ENCODE measurements around the gene ZNF408.

The ZNF408 gene

GRCh38 chr11:46672381-46672839 is 28.4 kb upstream of the ZNF408 start:
- Histone ChIP-seq H3K4me3 (ENCODE audit: insufficient read depth, low read length, poor library complexity, severe bottlenecking) (no peak overlapping the region), H3K4me2 (ENCODE audit: low read depth, low read length, poor library complexity, severe bottlenecking) (no peak overlapping the region), H4K20me1 (ENCODE audit: low read depth, low read length) (no peaks in the 10 kb centered on the region), H3K36me3 (ENCODE audit: low read length) (no peaks in the 10 kb centered on the region), H3K9me3 (ENCODE audit: insufficient read depth, low read length) (no peaks in the 10 kb centered on the region), H3K79me2 (ENCODE audit: insufficient read depth, low read length) (no peaks in the 10 kb centered on the region), H3K27me3 (ENCODE audit: low read length) (no peaks in the 10 kb centered on the region), H3K27ac (ENCODE audit: low read depth, low read length) (no peak overlapping the region), H2AFZ (ENCODE audit: low read depth, low read length, severe bottlenecking) (no peak overlapping the region), H3F3A (ENCODE audit: insufficient read depth) (no peaks in the 10 kb centered on the region), H3K9ac (ENCODE audit: low read length) (no peak overlapping the region), H3K9me2 (replicated peaks; ENCODE audit: insufficient read depth, low read length) (no peaks in the 10 kb centered on the region)
- no peak for TF ChIP-seq EZH2phosphoT487 (conservative IDR thresholded peaks at IDR 0.05; ENCODE audit: low read length)
- no peak for TF ChIP-seq CTCF (IDR thresholded peaks at IDR 0.05; ENCODE audit: insufficient read depth, low read length, poor library complexity, severe bottlenecking)

- no peak for TF ChIP-seq CTCF (IDR thresholded peaks at IDR 0.05; ENCODE audit: insufficient read depth, low read length, poor library complexity, severe bottlenecking)
- TF ChIP-seq EZH2phosphoT487 (conservative IDR thresholded peaks at IDR 0.05; ENCODE audit: low read length): no peak
- H3K36me3 ChIP-seq (ENCODE audit: low read length): no peaks in the 10 kb centered on the region
- no peaks in the 10 kb centered on the region for H3K9me2 ChIP-seq (replicated peaks; ENCODE audit: insufficient read depth, low read length)
- H3K9ac ChIP-seq (ENCODE audit: low read length): no peak overlapping the region
- H3K4me2 ChIP-seq (ENCODE audit: low read depth, low read length, poor library complexity, severe bottlenecking): no peak overlapping the region
- H3K27ac ChIP-seq (ENCODE audit: low read depth, low read length): no peak overlapping the region
- no peaks in the 10 kb centered on the region for H3K79me2 ChIP-seq (ENCODE audit: insufficient read depth, low read length)
- no peaks in the 10 kb centered on the region for H4K20me1 ChIP-seq (ENCODE audit: low read depth, low read length)
- H3K27me3 ChIP-seq (ENCODE audit: low read length): no peaks in the 10 kb centered on the region
- H2AFZ ChIP-seq (ENCODE audit: low read depth, low read length, severe bottlenecking): no peak overlapping the region
- no peaks in the 10 kb centered on the region for H3K9me3 ChIP-seq (ENCODE audit: insufficient read depth, low read length)
- no peaks in the 10 kb centered on the region for H3F3A ChIP-seq (ENCODE audit: insufficient read depth)
- no peak overlapping the region for H3K4me3 ChIP-seq (ENCODE audit: insufficient read depth, low read length, poor library complexity, severe bottlenecking)
Observed at GRCh38 chr11:46673713-46674462, 26.9 kb upstream of the ZNF408 start.

- Histone ChIP-seq H3K79me2 (ENCODE audit: insufficient read depth, low read length) (no peaks in the 10 kb centered on the region), H3F3A (ENCODE audit: insufficient read depth) (no peaks in the 10 kb centered on the region), H3K9ac (ENCODE audit: low read length) (no peak overlapping the region), H3K27ac (ENCODE audit: low read depth, low read length) (no peak overlapping the region), H2AFZ (ENCODE audit: low read depth, low read length, severe bottlenecking) (no peak overlapping the region), H3K4me2 (ENCODE audit: low read depth, low read length, poor library complexity, severe bottlenecking) (no peak overlapping the region), H3K9me3 (ENCODE audit: insufficient read depth, low read length) (no peaks in the 10 kb centered on the region), H3K9me2 (replicated peaks; ENCODE audit: insufficient read depth, low read length) (no peaks in the 10 kb centered on the region), H3K4me3 (ENCODE audit: insufficient read depth, low read length, poor library complexity, severe bottlenecking) (no peak overlapping the region), H3K27me3 (ENCODE audit: low read length) (no peaks in the 10 kb centered on the region), H3K36me3 (ENCODE audit: low read length) (no peaks in the 10 kb centered on the region), H4K20me1 (ENCODE audit: low read depth, low read length) (no peaks in the 10 kb centered on the region)
- TF ChIP-seq EZH2phosphoT487 (conservative IDR thresholded peaks at IDR 0.05; ENCODE audit: low read length): no peak
- TF ChIP-seq CTCF (IDR thresholded peaks at IDR 0.05; ENCODE audit: insufficient read depth, low read length, poor library complexity, severe bottlenecking): no peak
Observed at GRCh38 chr11:46674463-46675287, 26.2 kb upstream of the ZNF408 start.

Data from SU-DHL-6 (cell line).